Tibial nerve (tissue), 4 donors: ENCODE measurements around the gene RGS3. TPM values are rescaled to one million over a fixed set of nuclear protein-coding genes. Genes with fewer than 3 reads are reported as not detected.
A peak's percentile ranks its signal among the peaks of the same experiment; 100 is the strongest.

Source experiments
- DNase-seq, 2 donors: peaks; one replicate each; pipeline ENCODE4 v3.0.0-alpha.2; 2019; ENCODE audit warnings: low spot score in 2 of 2
- H3K27ac ChIP-seq, 4 donors: fragments of 200-600 bp; sonication (generic) in 3 of 4; one replicate each; pipeline ENCODE4 v1.5.1; 2017 to 2019; ENCODE audit warnings: mild to moderate bottlenecking in 1 of 4
- H3K27me3 ChIP-seq, 2 donors: fragments of 200-600 bp; sonication (generic) in 1 of 2; one replicate each; pipeline versions ENCODE4 v1.5.1 to v1.6.0; 2017 to 2019
- H3K36me3 ChIP-seq, 3 donors: fragments of 200-600 bp; sonication (generic); one replicate each; pipeline ENCODE4 v1.5.1; 2018 to 2019
- H3K4me1 ChIP-seq, 4 donors: fragments of 200-600 bp; sonication (generic) in 3 of 4; one replicate each; pipeline ENCODE4 v1.5.1; 2017 to 2019
- H3K4me3 ChIP-seq, 4 donors: fragments of 200-600 bp; sonication (generic) in 3 of 4; one replicate each; pipeline ENCODE4 v1.5.1; 2017 to 2019; ENCODE audit warnings: mild to moderate bottlenecking in 1 of 4, moderate library complexity in 1 of 4
- H3K9me3 ChIP-seq, 4 donors: fragments of 200-600 bp; sonication (generic) in 3 of 4; one replicate each; pipeline ENCODE4 v1.5.1; 2017 to 2019
- CTCF ChIP-seq, 5 experiments: fragments of 200-600 bp in 3 of 5; fragments of 450-650 bp in 2 of 5; sonication (generic) in 3 of 5; IDR thresholded peaks; one replicate each; pipeline ENCODE4 v1.5.1; 2016 to 2019; ENCODE audit warnings: antibody characterized with exemption in 5 of 5, mild to moderate bottlenecking in 3 of 5, moderate library complexity in 2 of 5
- EP300 ChIP-seq, 2 donors: sonication (generic); formaldehyde crosslinking; IDR thresholded peaks; one replicate each; pipeline ENCODE4 v1.6.1; 2017; ENCODE audit warnings: antibody characterized with exemption in 2 of 2, mild to moderate bottlenecking in 1 of 2
- POLR2A ChIP-seq, 2 donors: fragments of 450-650 bp; IDR thresholded peaks; one replicate each; pipeline ENCODE4 v1.6.1; 2017; ENCODE audit warnings: antibody characterized with exemption in 2 of 2, mild to moderate bottlenecking in 2 of 2, moderate library complexity in 2 of 2
- WGBS, 2 donors: methylation state at CpG; one replicate each; pipeline ENCODE4 v1.1.5; 2018; 5-methylcytosine and 5-hydroxymethylcytosine counted together
- total RNA-seq, 4 donors: library from RNA; depleted of rRNA; stranded (reverse); fragments of >200 nt; gene quantifications; one replicate each; pipeline ENCODE4 v1.1.0, GENCODE V29; 2016

The RGS3 gene
- total RNA-seq, 4 donors from 2014 or later = 18.0 to 45.9 (median 35.2) TPM

DNA sequence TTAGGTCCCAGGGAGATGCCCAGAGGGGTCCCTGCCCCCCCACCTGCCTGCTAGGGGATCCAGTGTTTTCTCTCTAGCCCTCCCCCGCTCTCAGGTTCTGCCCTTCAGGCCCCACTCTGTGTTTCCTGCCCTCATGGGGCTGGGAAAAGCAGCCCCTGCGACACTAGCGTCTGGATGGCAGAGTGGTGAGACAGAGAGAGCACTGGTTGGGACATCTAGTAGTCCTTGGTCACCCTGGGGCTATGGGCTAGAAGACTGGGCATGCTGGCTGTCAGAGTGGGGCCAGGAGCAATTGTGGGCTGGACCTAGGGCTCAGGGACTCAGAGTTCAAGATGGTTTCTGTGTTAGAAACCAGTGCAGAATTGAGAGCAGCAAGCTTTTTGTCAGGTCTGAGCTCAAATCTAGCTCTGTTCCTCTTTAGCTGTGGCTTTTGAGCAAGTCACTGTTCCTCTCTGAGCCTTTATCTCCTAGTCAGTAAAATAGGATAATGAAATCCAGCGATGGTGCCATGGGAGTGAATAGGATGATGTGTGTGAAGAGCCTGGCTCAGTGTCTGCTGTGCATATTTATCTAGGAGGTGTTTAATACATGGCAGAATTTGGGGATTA lies 39.0 kb downstream of the RGS3 start:
- Histone ChIP-seq H3K9me3 (no peaks in the 10 kb centered on the region), H3K27ac (peak overlapping the region in 1 of 4 donors; percentile 4), H3K4me3 (peak overlapping the region in 1 of 4 donors; percentile 34), H3K4me1 (peaks cover 0 to 36% (median 0%) of the 10 kb centered on the region in 4 donors), H3K27me3 (no peaks in the 10 kb centered on the region), H3K36me3 (no peaks in the 10 kb centered on the region)
- 83 to 86% methylated on average over 4 of the region's 4 CpGs for WGBS, 2 donors
- TF ChIP-seq CTCF (IDR thresholded peaks at IDR 0.05) (no peak), EP300 (IDR thresholded peaks at IDR 0.05) (no peak), POLR2A (IDR thresholded peaks at IDR 0.05) (no peak)
- DNase-seq = no peak

DNA sequence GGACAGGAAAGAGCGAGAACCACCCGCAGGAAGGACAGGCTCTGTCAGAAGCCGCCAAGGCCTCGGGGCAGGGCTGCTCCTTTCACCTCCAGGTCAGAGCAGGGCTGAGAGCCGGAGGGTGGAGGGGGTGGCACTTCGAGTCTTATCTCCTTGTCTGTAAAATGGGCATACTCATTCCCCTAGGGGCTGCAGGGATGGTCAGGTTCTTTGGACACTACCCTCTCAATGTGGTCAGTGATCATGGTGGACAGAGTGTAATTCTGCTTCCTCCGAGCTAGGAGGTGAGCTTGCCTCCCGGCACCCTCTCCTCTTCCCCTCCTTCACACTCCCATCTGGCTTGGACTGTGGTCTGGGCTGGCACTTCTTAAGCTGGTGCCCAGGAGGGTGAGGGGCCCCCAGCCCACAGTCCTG lies 39.6 kb downstream of the RGS3 start:
- Histone ChIP-seq H3K9me3 (no peaks in the 10 kb centered on the region), H3K4me1 (peaks cover 0 to 40% (median 1%) of the 10 kb centered on the region in 4 donors), H3K27me3 (no peaks in the 10 kb centered on the region), H3K4me3 (peak overlapping the region in 1 of 4 donors; percentile 34), H3K36me3 (no peaks in the 10 kb centered on the region), H3K27ac (peak overlapping the region in 1 of 4 donors; percentile 67)
- 75 to 81% methylated on average over 8 of the region's 8 CpGs for WGBS, 2 donors
- TF ChIP-seq EP300 (IDR thresholded peaks at IDR 0.05) = no peak
- no peak for TF ChIP-seq CTCF (IDR thresholded peaks at IDR 0.05)
- TF ChIP-seq POLR2A (IDR thresholded peaks at IDR 0.05) = no peak
- DNase-seq = no peak

- H3K36me3 ChIP-seq = no peaks in the 10 kb centered on the region
- TF ChIP-seq EP300 (IDR thresholded peaks at IDR 0.05) (no peak), CTCF (IDR thresholded peaks at IDR 0.05) (no peak), POLR2A (IDR thresholded peaks at IDR 0.05) (no peak)
Measured at GRCh38 chr9:113503613-113504211, 40.2 kb downstream of the RGS3 start.

GRCh38 chr9:113504725-113505590 lies 41.4 kb downstream of the RGS3 start:
- 86 to 90% methylated on average over 9 of the region's 9 CpGs for whole genome bisulfite sequencing, 2 donors
- TF ChIP-seq EP300 (IDR thresholded peaks at IDR 0.05) (no peak), POLR2A (IDR thresholded peaks at IDR 0.05) (no peak), CTCF (IDR thresholded peaks at IDR 0.05) (no peak)
- Histone ChIP-seq H3K4me1 (peaks cover 0 to 55% (median 3%) of the 10 kb centered on the region in 4 donors), H3K27ac (peak overlapping the region in 1 of 4 donors; percentile 10), H3K36me3 (no peaks in the 10 kb centered on the region), H3K4me3 (no peak overlapping the region), H3K27me3 (no peaks in the 10 kb centered on the region), H3K9me3 (no peaks in the 10 kb centered on the region)
- DNase-seq = no peak

More at GRCh38 chr9:113503613-113504211, 40.2 kb downstream of the RGS3 start:
- Histone ChIP-seq H3K27me3 (no peaks in the 10 kb centered on the region), H3K4me3 (peak overlapping the region in 1 of 4 donors; percentile 34), H3K9me3 (no peaks in the 10 kb centered on the region), H3K4me1 (peaks cover 0 to 46% (median 3%) of the 10 kb centered on the region in 4 donors), H3K27ac (peak overlapping the region in 1 of 4 donors; percentile 67)
- DNase-seq = no peak
- 42 to 48% methylated on average over 10 of the region's 10 CpGs for WGBS, 2 donors
